GM23338 (cell line): ENCODE data around the gene UXS1. TPM values are rescaled to one million over a fixed set of nuclear protein-coding genes. Genes with fewer than 3 reads are reported as not detected.

Experiments
- ATAC-seq: fragments of 200-7000 bp; cut with Tn5 transposase; 3 replicates; pipeline ENCODE4 v1.9.1; 2020
- DNase-seq: peaks from one replicate; pipeline ENCODE4 v3.0.0-alpha.2; 2015; ENCODE audit warnings: low spot score
- H2AFZ ChIP-seq: fragments of 200-600 bp; sonication (generic); 2 replicates; pipeline ENCODE4 v1.8.0; 2016; ENCODE audit warnings: antibody characterized with exemption, mild to moderate bottlenecking, moderate library complexity
- H3F3A ChIP-seq: fragments of 200-600 bp; sonication (generic); replicated peaks from 2 replicates; pipeline ENCODE4 v1.8.0; 2017; ENCODE audit warnings: antibody characterized with exemption, mixed run types, low read depth
- H3K27ac ChIP-seq: fragments of 200-600 bp; sonication (generic); 2 replicates; pipeline ENCODE4 v1.6.1; 2016; ENCODE audit warnings: low read depth
- H3K27me3 ChIP-seq: fragments of 200-600 bp; sonication (generic); 2 replicates; pipeline ENCODE4 v1.8.0; 2016; ENCODE audit warnings: mild to moderate bottlenecking, mixed run types, moderate library complexity; ENCODE audit not compliant: insufficient read depth
- H3K36me3 ChIP-seq: fragments of 200-600 bp; sonication (generic); 2 replicates; pipeline ENCODE4 v1.8.0; 2016; ENCODE audit warnings: mild to moderate bottlenecking; ENCODE audit not compliant: insufficient read depth
- H3K4me1 ChIP-seq: fragments of 200-600 bp; sonication (generic); 2 replicates; pipeline ENCODE4 v1.8.0; 2016; ENCODE audit warnings: mild to moderate bottlenecking, moderate library complexity; ENCODE audit not compliant: insufficient read depth
- H3K4me2 ChIP-seq: fragments of 200-600 bp; sonication (generic); 2 replicates; pipeline ENCODE4 v1.7.1; 2017; ENCODE audit warnings: mixed run types
- H3K4me3 ChIP-seq: fragments of 200-600 bp; sonication (generic); 2 replicates; pipeline ENCODE4 v1.6.1; 2016; ENCODE audit warnings: mixed run types
- H3K79me2 ChIP-seq: fragments of 200-600 bp; sonication (generic); replicated peaks from 2 replicates; pipeline ENCODE4 v1.8.0; 2017; ENCODE audit warnings: mild to moderate bottlenecking; ENCODE audit not compliant: insufficient read depth
- H3K9me2 ChIP-seq: fragments of 200-600 bp; sonication (generic); 2 replicates; pipeline ENCODE4 v1.8.0; 2017; ENCODE audit not compliant: insufficient read depth
- H4K20me1 ChIP-seq: fragments of 200-600 bp; sonication (generic); replicated peaks from 2 replicates; pipeline ENCODE4 v1.8.0; 2017; ENCODE audit warnings: mild to moderate bottlenecking; ENCODE audit not compliant: insufficient read depth
- H3K27ac Mint-ChIP-seq: 2 replicates; pipeline ENCODE4 v1.8.0; 2020; ENCODE audit warnings: inconsistent platforms, mild to moderate bottlenecking, moderate library complexity, mixed read lengths
- H3K27me3 Mint-ChIP-seq: 3 replicates; pipeline ENCODE4 v1.8.0; 2022; ENCODE audit warnings: low read depth, mild to moderate bottlenecking, moderate library complexity, mixed read lengths, inconsistent platforms; ENCODE audit not compliant: insufficient read depth, poor library complexity
- H3K36me3 Mint-ChIP-seq: 3 replicates; pipeline ENCODE4 v1.8.0; 2021; ENCODE audit warnings: low read depth, mild to moderate bottlenecking, inconsistent platforms, moderate library complexity, mixed read lengths
- H3K4me1 Mint-ChIP-seq: 3 replicates; pipeline ENCODE4 v1.8.0; 2020; ENCODE audit warnings: mild to moderate bottlenecking, inconsistent platforms, mixed read lengths
- H3K4me3 Mint-ChIP-seq: 3 replicates; pipeline ENCODE4 v1.8.0; 2021; ENCODE audit warnings: moderate library complexity, mild to moderate bottlenecking, inconsistent platforms, mixed read lengths
- H3K9me3 Mint-ChIP-seq: 3 replicates; pipeline ENCODE4 v1.8.0; 2020; ENCODE audit warnings: moderate library complexity, mild to moderate bottlenecking, inconsistent platforms, mixed read lengths
- CREB1 ChIP-seq: fragments of 250-450 bp; sonication (Bioruptor Pico); IDR thresholded peaks from 2 replicates; pipeline ENCODE4 v1.5.0; 2020; ENCODE audit warnings: low read depth, mild to moderate bottlenecking, moderate library complexity
- CTCF ChIP-seq, 2 experiments: fragments of 200-600 bp in 1 of 2; sonication (generic) in 1 of 2; conservative IDR thresholded peaks; 2 replicates each; pipeline versions ENCODE4 v1.5.1 to v1.6.1; 2016 to 2017; ENCODE audit warnings: antibody characterized with exemption in 2 of 2, low read depth in 2 of 2, mild to moderate bottlenecking in 2 of 2, moderate library complexity in 1 of 2
- EZH2 ChIP-seq: fragments of 200-600 bp; sonication (generic); IDR thresholded peaks from one replicate; pipeline ENCODE4 v1.8.0; 2017; ENCODE audit warnings: antibody characterized with exemption, mild to moderate bottlenecking, low read depth; ENCODE audit not compliant: unreplicated experiment
- EZH2phosphoT487 ChIP-seq: fragments of 200-600 bp; sonication (generic); IDR thresholded peaks from one replicate; pipeline ENCODE4 v1.8.1; 2018; ENCODE audit warnings: antibody characterized with exemption; ENCODE audit not compliant: unreplicated experiment
- JUNB ChIP-seq: IDR thresholded peaks from one replicate; pipeline ENCODE4 v1.6.1; 2016; ENCODE audit warnings: antibody characterized with exemption; ENCODE audit not compliant: unreplicated experiment
- NANOG ChIP-seq: IDR thresholded peaks from 2 replicates; pipeline ENCODE4 v1.6.1; 2016; ENCODE audit warnings: antibody characterized with exemption, borderline replicate concordance
- POLR2AphosphoS5 ChIP-seq: IDR thresholded peaks from 2 replicates; pipeline ENCODE4 v1.6.1; 2016; ENCODE audit warnings: antibody characterized with exemption, low read depth
- REST ChIP-seq: IDR thresholded peaks from one replicate; pipeline ENCODE4 v1.6.1; 2018; ENCODE audit warnings: antibody characterized with exemption; ENCODE audit not compliant: unreplicated experiment
- STAT1 ChIP-seq: IDR thresholded peaks from one replicate; pipeline ENCODE4 v1.6.1; 2016; ENCODE audit warnings: antibody characterized with exemption; ENCODE audit not compliant: unreplicated experiment
- ZNF114 ChIP-seq: fragments of 250-450 bp; sonication (Bioruptor Pico); IDR thresholded peaks from 2 replicates; pipeline ENCODE4 v1.5.0; 2020; ENCODE audit warnings: mild to moderate bottlenecking, moderate library complexity
- polyA plus RNA-seq: library from polyadenylated mRNA; unstranded; fragments of >200 nt; fragmentation: Nextera tagmentation; extraction: Ambion mirVana; gene quantifications from 2 replicates; pipeline ENCODE4 v1.2.1, GENCODE V29; 2016
- total RNA-seq: library from RNA; depleted of rRNA; stranded (reverse); fragments of >200 nt; shearing (Covaris generic); gene quantifications from 2 replicates; pipeline ENCODE4 v1.2.3, GENCODE V29; 2014
- TF ChIP-seq, protein P1 (sequence below): IDR thresholded peaks from 2 replicates; pipeline ENCODE4 v1.6.1; 2016; ENCODE audit warnings: antibody characterized with exemption
- TF ChIP-seq, protein P2 (sequence below): fragments of 250-450 bp; sonication (Bioruptor Pico); IDR thresholded peaks from 2 replicates; pipeline ENCODE4 v1.5.0; 2020; ENCODE audit warnings: mild to moderate bottlenecking, moderate library complexity

UXS1 gene
- total and polyA plus RNA-seq, 2 experiments from 2014 or later, result 48.7 to 131 TPM

GRCh38 chr2:106057206-106057605, 136.9 kb downstream of the UXS1 start (continued):
- no peak for TF ChIP-seq NANOG

DNA sequence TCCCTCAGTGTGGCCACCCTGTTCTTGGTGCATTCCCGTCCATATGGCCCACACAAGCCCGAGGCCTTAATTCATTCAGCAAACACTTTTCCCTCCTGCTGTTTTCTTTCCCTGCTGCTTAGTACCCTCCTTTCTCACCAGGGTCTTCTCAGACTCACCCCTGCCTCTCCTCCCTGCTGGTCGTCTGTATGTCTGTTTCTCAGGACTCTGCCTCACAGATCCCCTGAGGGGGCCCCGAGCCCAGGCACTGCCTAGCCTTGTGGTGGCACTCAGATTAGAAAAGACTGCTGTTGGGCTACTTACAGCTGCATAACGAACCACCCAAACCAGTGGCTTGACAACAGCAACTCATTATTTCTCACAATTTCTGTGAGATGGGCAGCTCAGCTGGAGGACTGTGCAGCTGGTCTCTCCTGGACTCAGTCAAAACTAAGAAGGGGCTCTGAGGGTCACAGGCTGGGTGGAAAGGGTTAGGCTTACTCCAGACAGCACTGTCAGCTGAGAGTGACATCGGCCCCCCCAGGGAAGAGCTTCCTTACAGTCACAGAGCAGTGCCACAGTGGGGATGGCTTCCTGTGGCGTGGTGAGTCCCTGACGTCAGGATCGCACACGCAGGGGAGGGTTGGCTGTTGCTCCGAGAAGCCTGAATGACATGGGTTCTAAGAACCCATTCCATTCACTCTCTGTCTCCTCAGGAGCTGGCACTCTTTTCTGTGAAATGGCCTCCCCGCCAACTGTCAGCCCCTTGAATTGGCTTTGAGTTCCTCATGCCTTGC, 139.0 kb downstream of the UXS1 start:
- Mint-ChIP-seq H3K27ac (no peak overlapping the region), H3K27me3 (peaks cover 2% of the 10 kb centered on the region), H3K9me3 (peaks cover 5% of the 10 kb centered on the region; the same call in 1 of the 3 replicates), H3K36me3 (no peaks in the 10 kb centered on the region; the same call in 2 of the 3 replicates), H3K4me3 (no peak overlapping the region), H3K4me1 (no peaks in the 10 kb centered on the region; the same call in 2 of the 3 replicates)
- no peak overlapping the region for H3K4me3 ChIP-seq
- H3F3A ChIP-seq, result no peaks in the 10 kb centered on the region
- no peak overlapping the region for H3K27ac ChIP-seq
- H3K4me2 ChIP-seq, result no peak overlapping the region
- H2AFZ ChIP-seq, result no peak overlapping the region
- no peaks in the 10 kb centered on the region for H3K36me3 ChIP-seq
- no peaks in the 10 kb centered on the region for H3K4me1 ChIP-seq
- no peaks in the 10 kb centered on the region for H4K20me1 ChIP-seq
- peak; percentile 56 for ATAC-seq
- no peaks in the 10 kb centered on the region for H3K27me3 ChIP-seq
- H3K79me2 ChIP-seq, result no peaks in the 10 kb centered on the region
- H3K9me2 ChIP-seq, result peaks cover 5% of the 10 kb centered on the region; the same call in 1 of the 2 replicates
- no peak for DNase-seq
- TF ChIP-seq STAT1 (no peak), ZNF114 (CRISPR knock-in tag) (no peak), NANOG (no peak), CREB1 (CRISPR knock-in tag) (no peak), REST (no peak), EZH2 (no peak), JUNB (no peak), EZH2phosphoT487 (no peak), CTCF (conservative IDR thresholded peaks at IDR 0.05; ENCODE audit: low read depth in 2 of 2) (no peak), POLR2AphosphoS5 (no peak)
- TF ChIP-seq, protein P1, sequence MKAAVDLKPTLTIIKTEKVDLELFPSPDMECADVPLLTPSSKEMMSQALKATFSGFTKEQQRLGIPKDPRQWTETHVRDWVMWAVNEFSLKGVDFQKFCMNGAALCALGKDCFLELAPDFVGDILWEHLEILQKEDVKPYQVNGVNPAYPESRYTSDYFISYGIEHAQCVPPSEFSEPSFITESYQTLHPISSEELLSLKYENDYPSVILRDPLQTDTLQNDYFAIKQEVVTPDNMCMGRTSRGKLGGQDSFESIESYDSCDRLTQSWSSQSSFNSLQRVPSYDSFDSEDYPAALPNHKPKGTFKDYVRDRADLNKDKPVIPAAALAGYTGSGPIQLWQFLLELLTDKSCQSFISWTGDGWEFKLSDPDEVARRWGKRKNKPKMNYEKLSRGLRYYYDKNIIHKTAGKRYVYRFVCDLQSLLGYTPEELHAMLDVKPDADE, result no peak
- TF ChIP-seq, protein P2, sequence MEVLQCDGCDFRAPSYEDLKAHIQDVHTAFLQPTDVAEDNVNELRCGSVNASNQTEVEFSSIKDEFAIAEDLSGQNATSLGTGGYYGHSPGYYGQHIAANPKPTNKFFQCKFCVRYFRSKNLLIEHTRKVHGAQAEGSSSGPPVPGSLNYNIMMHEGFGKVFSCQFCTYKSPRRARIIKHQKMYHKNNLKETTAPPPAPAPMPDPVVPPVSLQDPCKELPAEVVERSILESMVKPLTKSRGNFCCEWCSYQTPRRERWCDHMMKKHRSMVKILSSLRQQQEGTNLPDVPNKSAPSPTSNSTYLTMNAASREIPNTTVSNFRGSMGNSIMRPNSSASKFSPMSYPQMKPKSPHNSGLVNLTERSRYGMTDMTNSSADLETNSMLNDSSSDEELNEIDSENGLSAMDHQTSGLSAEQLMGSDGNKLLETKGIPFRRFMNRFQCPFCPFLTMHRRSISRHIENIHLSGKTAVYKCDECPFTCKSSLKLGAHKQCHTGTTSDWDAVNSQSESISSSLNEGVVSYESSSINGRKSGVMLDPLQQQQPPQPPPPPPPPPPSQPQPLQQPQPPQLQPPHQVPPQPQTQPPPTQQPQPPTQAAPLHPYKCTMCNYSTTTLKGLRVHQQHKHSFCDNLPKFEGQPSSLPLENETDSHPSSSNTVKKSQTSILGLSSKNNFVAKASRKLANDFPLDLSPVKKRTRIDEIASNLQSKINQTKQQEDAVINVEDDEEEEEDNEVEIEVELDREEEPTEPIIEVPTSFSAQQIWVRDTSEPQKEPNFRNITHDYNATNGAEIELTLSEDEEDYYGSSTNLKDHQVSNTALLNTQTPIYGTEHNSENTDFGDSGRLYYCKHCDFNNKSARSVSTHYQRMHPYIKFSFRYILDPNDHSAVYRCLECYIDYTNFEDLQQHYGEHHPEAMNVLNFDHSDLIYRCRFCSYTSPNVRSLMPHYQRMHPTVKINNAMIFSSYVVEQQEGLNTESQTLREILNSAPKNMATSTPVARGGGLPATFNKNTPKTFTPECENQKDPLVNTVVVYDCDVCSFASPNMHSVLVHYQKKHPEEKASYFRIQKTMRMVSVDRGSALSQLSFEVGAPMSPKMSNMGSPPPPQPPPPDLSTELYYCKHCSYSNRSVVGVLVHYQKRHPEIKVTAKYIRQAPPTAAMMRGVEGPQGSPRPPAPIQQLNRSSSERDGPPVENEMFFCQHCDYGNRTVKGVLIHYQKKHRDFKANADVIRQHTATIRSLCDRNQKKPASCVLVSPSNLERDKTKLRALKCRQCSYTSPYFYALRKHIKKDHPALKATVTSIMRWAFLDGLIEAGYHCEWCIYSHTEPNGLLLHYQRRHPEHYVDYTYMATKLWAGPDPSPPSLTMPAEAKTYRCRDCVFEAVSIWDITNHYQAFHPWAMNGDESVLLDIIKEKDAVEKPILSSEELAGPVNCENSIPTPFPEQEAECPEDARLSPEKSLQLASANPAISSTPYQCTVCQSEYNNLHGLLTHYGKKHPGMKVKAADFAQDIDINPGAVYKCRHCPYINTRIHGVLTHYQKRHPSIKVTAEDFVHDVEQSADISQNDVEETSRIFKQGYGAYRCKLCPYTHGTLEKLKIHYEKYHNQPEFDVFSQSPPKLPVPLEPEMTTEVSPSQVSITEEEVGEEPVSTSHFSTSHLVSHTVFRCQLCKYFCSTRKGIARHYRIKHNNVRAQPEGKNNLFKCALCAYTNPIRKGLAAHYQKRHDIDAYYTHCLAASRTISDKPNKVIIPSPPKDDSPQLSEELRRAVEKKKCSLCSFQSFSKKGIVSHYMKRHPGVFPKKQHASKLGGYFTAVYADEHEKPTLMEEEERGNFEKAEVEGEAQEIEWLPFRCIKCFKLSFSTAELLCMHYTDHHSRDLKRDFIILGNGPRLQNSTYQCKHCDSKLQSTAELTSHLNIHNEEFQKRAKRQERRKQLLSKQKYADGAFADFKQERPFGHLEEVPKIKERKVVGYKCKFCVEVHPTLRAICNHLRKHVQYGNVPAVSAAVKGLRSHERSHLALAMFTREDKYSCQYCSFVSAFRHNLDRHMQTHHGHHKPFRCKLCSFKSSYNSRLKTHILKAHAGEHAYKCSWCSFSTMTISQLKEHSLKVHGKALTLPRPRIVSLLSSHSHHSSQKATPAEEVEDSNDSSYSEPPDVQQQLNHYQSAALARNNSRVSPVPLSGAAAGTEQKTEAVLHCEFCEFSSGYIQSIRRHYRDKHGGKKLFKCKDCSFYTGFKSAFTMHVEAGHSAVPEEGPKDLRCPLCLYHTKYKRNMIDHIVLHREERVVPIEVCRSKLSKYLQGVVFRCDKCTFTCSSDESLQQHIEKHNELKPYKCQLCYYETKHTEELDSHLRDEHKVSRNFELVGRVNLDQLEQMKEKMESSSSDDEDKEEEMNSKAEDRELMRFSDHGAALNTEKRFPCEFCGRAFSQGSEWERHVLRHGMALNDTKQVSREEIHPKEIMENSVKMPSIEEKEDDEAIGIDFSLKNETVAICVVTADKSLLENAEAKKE (CRISPR knock-in tag), result no peak
